ENCODE measurements around the gene NFATC2.

NFATC2 gene

DNA sequence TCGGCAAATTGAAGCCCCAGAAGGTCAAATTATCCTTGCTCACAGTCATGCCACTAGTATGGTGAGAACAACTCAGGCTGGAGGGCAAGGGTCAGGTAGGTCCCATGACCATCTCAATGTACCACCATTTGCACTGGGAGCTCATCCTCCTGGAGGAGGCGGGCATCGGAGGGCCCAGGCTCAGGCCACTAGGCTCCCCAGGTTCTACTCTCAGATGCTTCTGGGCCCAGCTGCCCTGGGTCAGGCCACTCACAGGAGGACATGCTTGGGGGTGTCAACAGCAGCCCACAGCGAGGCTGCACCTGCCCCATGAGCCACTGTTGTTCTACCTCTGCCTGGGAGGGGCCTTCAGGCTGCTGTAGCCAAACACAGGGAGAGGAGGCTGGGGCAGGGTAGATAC lies 39.1 kb downstream of the NFATC2 start:
- H3K27ac Mint-ChIP-seq (ENCODE audit: low read depth): peak overlapping the region; percentile 51
- ATAC-seq (replicated peaks; ENCODE audit: extremely low read depth, poor library complexity, severe bottlenecking): no peak
- peaks cover 29% of the 10 kb centered on the region for H3K36me3 Mint-ChIP-seq (ENCODE audit: insufficient read depth)

DNA sequence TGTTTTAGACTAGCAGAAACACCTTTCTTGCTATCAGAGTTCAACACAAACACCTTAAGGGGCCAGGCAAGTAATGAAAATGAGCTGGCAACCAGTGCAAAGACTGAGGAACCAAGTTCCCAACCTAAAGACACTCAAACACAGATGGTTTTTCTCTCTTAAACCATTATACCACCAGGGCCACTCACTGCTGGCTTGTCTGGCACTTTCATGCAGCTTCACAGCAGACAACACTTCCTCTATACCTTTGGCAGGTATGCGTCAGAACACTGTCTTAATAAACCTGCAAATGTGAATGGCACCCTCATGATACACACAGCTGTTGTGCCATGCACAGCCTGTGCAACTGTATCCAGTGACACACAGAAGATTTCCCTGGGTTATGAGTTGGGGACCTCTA lies 41.6 kb downstream of the NFATC2 start:
- H3K27me3 Mint-ChIP-seq: no peaks in the 10 kb centered on the region
- H3K36me3 Mint-ChIP-seq (ENCODE audit: insufficient read depth): peaks cover 31% of the 10 kb centered on the region
- peak overlapping the region; percentile 99 for H3K27ac Mint-ChIP-seq (ENCODE audit: low read depth)
- H3K9me3 Mint-ChIP-seq: no peaks in the 10 kb centered on the region
- peak; percentile 70 for ATAC-seq (replicated peaks; ENCODE audit: extremely low read depth, poor library complexity, severe bottlenecking)
- peak overlapping the region; percentile 47 for H3K4me3 Mint-ChIP-seq
- peaks cover 75% of the 10 kb centered on the region for H3K4me1 Mint-ChIP-seq
- peak in 1 of 2 donors; percentile 75 for DNase-seq (ENCODE audit: low spot score in 2 of 2)

More for the DNA sequence above, 39.1 kb downstream of the NFATC2 start:
- Mint-ChIP-seq H3K9me3 (no peaks in the 10 kb centered on the region), H3K27me3 (no peaks in the 10 kb centered on the region), H3K4me1 (peaks cover 68% of the 10 kb centered on the region), H3K4me3 (no peak overlapping the region)
- DNase-seq (ENCODE audit: low spot score in 2 of 2): no peak

DNA sequence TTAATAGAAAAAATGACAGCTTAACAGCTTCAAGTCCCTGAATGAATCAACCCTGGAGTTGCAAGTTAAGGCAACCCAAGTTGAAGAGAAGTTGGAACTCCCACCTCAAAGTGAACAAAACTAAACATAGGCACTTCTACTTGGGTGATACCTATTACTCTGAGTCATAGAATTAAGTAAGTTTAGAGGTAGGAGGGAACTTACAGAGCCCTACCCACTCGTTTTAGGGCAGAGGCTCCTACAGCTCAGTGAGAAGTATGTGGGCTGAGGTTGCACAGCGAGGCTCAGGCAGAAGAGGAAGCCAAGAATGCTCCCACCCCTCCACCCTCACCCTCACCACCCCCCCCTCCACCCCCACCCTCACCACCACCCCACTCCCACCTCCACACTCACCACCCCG lies 42.2 kb downstream of the NFATC2 start:
- Mint-ChIP-seq H3K4me3 (peak overlapping the region; percentile 47), H3K36me3 (ENCODE audit: insufficient read depth) (peaks cover 26% of the 10 kb centered on the region), H3K9me3 (no peaks in the 10 kb centered on the region), H3K27me3 (no peaks in the 10 kb centered on the region), H3K4me1 (peaks cover 81% of the 10 kb centered on the region), H3K27ac (ENCODE audit: low read depth) (peak overlapping the region; percentile 99)
- ATAC-seq (replicated peaks; ENCODE audit: extremely low read depth, poor library complexity, severe bottlenecking) (peak; percentile 86), DNase-seq (ENCODE audit: low spot score in 2 of 2) (peak in 1 of 2 donors; percentile 67)

DNA sequence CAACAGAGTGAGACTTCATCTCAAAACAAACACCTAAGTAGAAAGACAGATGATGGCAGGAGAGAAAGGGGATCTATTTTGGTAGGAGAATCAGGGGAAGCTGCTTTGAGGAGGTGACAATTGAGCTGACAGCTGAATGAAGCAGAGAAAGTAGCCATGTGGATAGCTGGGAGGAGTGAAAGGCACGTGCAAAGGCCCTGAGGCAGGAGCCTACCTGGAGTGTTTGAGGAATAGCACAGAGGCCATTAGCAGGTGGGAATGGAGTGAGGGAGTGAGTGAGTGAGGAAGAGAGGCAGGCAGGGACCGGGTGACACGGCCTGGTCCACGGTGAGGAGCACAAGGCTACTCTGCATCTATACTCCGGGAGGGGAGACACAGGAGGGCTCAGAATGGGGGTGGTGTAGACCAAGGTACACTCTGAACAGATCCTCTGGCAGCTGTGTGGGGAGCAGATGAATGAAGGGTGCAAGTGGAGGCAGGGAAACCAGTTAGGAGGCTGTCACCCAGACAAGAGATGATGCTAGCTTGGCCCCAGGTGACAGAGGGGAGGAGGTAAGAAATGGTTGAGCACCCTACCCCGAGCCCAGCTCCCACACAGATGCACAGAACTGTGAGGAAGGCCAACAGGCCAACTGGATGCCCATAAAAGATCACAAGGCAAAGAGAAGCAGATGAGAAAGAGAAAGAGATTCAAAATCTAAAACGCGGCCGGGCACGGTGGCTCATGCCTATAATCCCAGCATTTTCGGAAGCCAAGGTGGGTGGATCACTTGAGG lies 43.6 kb downstream of the NFATC2 start:
- ATAC-seq (replicated peaks; ENCODE audit: extremely low read depth, poor library complexity, severe bottlenecking) (no peak), DNase-seq (ENCODE audit: low spot score in 2 of 2) (no peak)
- Mint-ChIP-seq H3K36me3 (ENCODE audit: insufficient read depth) (peaks cover 27% of the 10 kb centered on the region), H3K27me3 (no peaks in the 10 kb centered on the region), H3K4me1 (peaks cover 95% of the 10 kb centered on the region), H3K27ac (ENCODE audit: low read depth) (peak overlapping the region; percentile 99), H3K4me3 (peak overlapping the region; percentile 71), H3K9me3 (no peaks in the 10 kb centered on the region)

DNA sequence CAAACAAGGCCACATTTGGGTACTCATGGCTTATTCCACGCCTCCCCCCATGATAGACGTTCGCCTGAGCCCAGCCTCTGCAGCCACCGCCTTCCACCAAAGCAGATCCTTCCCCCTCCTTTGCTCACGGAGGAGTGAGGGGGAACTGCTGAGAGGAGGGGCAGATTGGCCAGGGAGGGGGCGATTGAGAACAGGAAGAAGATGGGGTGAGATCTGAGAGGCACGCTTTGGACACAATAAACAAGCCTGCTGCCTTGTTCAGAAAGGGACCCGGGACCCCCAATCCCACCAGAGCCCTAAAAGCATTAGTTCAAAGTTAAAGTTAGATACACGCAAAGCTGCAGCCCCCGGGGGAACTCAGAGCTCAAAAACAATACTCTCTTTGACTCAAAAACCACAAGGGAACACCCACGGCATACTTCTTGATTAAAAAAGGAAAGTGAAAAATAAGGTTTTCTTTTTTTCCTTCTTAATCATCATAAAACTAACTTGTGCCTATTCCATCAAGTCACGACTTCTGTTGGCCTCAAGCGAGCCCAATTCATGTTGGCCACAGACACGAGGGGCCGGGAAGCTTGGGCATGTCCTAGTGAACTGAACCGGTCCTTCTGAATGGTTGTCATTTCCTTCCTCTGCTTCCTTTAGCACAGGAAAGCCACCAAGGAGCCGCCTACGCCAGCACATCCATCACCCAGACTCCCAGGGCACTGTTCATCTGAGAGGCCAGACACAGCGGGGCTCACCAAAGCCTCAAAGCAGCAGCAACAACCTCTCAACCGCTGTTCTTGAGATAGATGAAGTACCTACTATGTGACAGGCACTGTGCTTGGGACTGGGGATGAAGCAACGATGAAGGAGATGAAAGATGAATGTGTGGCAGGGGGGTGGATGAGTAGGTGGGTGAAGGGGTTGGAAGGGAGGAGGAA lies 44.7 kb downstream of the NFATC2 start:
- H3K4me3 Mint-ChIP-seq: peak overlapping the region; percentile 71
- ATAC-seq (replicated peaks; ENCODE audit: extremely low read depth, poor library complexity, severe bottlenecking): peak; percentile 21
- peak; percentile 41 to 57 for DNase-seq (ENCODE audit: low spot score in 2 of 2)
- H3K27me3 Mint-ChIP-seq: no peaks in the 10 kb centered on the region
- H3K9me3 Mint-ChIP-seq: no peaks in the 10 kb centered on the region
- peaks cover 25% of the 10 kb centered on the region for H3K36me3 Mint-ChIP-seq (ENCODE audit: insufficient read depth)
- peak overlapping the region; percentile 99 for H3K27ac Mint-ChIP-seq (ENCODE audit: low read depth)
- peaks cover 97% of the 10 kb centered on the region for H3K4me1 Mint-ChIP-seq

DNA sequence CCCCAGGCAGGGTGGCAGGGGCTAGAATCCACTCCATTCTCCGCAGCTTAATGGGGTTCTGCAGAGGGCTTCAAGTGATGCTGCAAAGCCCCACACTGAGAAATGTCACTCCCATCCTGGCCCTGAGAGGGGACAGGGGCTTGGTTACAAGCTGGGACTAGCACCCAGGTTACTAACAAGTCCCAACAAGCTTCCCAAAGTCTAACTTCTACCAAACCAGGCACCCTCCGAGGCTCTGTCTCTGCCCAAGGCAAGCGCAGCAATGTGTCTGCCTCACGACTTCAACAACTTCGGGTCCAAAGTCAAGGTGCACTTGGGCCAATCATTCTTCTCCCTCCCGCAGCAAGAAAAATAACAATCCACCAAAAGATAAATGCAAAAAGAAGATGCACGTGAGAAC lies 45.6 kb downstream of the NFATC2 start:
- Mint-ChIP-seq H3K36me3 (ENCODE audit: insufficient read depth) (peaks cover 30% of the 10 kb centered on the region), H3K27ac (ENCODE audit: low read depth) (peak overlapping the region; percentile 99), H3K4me3 (peak overlapping the region; percentile 71), H3K4me1 (peaks cover 97% of the 10 kb centered on the region), H3K9me3 (no peaks in the 10 kb centered on the region), H3K27me3 (no peaks in the 10 kb centered on the region)
- no peak for DNase-seq (ENCODE audit: low spot score in 2 of 2)
- no peak for ATAC-seq (replicated peaks; ENCODE audit: extremely low read depth, poor library complexity, severe bottlenecking)

DNA sequence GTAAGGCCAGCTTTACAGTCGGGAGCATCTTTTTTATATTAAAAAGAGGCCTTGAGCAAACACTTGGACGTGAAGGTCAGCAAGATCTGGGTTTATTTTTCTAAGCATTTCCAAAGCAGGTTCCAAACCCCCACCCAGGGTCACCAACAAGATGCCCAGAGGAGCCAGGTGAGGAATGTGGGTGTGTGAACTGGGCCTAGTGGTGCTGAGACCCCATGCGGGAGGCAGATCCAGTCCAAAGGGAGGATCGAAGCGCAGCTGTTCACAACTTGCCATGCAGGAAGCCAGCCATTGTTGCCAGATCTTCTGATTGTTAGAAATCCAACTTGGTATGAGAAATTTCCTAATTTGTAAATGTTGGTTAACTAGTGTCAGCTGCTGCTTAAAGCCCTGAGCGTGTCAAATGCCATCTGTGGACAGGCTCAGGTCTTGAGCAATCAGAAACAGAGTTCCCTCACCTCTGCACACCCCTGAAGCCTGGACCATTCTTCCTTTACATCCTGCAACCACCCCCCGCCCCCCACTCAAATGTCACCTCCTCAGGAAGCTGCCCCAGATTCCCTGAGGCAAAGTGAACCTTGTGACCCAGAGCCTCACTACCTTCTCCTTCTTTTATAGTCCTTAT lies 46.5 kb downstream of the NFATC2 start:
- Mint-ChIP-seq H3K27ac (ENCODE audit: low read depth) (peak overlapping the region; percentile 99), H3K27me3 (no peaks in the 10 kb centered on the region), H3K4me3 (peak overlapping the region; percentile 71), H3K36me3 (ENCODE audit: insufficient read depth) (peaks cover 36% of the 10 kb centered on the region), H3K9me3 (no peaks in the 10 kb centered on the region), H3K4me1 (peaks cover 95% of the 10 kb centered on the region)
- ATAC-seq (replicated peaks; ENCODE audit: extremely low read depth, poor library complexity, severe bottlenecking) (no peak), DNase-seq (ENCODE audit: low spot score in 2 of 2) (no peak)

DNA sequence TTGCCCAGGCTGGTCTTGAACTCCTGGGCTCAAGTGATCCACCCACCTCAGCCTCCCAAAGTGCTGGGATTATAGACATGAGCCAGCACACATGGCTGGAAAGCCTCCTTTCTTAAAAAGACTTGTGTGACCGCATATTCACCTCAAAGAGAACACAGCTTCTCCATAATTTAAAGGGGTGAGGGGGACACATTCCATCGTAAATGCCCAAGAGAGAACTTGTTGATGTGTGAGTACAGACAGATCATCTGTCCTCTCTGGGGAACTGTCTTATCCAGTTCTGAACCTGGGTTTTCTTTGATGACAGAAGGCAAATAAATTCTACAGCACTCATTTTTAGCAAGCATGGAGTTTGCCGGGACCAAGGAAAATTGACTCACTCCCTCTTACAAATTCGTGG lies 47.2 kb downstream of the NFATC2 start:
- H3K36me3 Mint-ChIP-seq (ENCODE audit: insufficient read depth): peaks cover 38% of the 10 kb centered on the region
- ATAC-seq (replicated peaks; ENCODE audit: extremely low read depth, poor library complexity, severe bottlenecking): no peak
- H3K27ac Mint-ChIP-seq (ENCODE audit: low read depth): peak overlapping the region; percentile 99

DNA sequence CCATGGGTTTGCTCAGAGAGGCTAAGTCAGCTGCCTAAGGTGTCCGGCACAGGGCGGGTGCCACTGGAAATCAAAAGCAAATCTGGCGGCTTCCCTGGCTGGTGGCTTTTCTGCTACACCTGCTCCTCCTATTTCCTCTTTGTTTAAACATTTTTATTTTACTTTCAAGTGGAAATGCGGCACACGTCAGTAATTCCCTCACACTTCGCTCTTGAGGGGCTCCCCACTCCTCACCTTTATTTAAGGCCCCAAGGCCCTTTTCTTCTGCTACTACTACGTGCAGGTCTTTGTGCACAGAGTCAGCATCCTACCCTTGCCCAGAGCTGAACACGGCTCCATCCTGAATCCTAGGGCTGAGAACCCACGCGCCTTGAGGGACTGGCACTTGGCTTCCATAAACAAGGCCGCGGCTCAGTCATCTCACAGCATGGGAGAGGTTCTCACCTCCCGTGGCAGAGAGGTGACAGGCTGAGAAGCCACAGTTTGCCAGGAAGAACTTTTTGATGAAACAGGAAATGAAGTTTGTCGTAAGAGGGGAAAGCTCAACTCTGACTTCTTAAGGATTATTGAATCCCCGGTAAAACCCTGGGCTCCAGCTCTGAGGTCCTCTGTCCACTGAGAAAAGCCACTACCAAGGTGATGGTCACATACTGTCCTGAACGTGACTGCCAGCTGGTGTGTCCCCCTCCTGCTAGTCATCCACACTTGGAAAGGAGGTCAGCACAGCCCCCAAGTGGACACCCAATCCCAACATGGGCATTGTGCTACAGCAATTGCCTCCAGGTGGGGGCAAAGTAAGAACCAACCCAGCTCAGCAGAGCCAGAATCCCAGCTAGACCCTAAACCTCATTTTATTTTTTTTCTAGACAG lies 48.0 kb downstream of the NFATC2 start:
- peak overlapping the region; percentile 99 for H3K27ac Mint-ChIP-seq (ENCODE audit: low read depth)
- peak overlapping the region; percentile 73 for H3K4me3 Mint-ChIP-seq
- ATAC-seq (replicated peaks; ENCODE audit: extremely low read depth, poor library complexity, severe bottlenecking) (peak; percentile 42), DNase-seq (ENCODE audit: low spot score in 2 of 2) (peak in 1 of 2 donors; percentile 59)
- H3K27me3 Mint-ChIP-seq: no peaks in the 10 kb centered on the region
- peaks cover 42% of the 10 kb centered on the region for H3K36me3 Mint-ChIP-seq (ENCODE audit: insufficient read depth)
- H3K9me3 Mint-ChIP-seq: no peaks in the 10 kb centered on the region
- H3K4me1 Mint-ChIP-seq: peaks cover 98% of the 10 kb centered on the region

More for the DNA sequence above, 47.2 kb downstream of the NFATC2 start:
- H3K27me3 Mint-ChIP-seq: no peaks in the 10 kb centered on the region
- no peaks in the 10 kb centered on the region for H3K9me3 Mint-ChIP-seq
- no peak for DNase-seq (ENCODE audit: low spot score in 2 of 2)
- H3K4me1 Mint-ChIP-seq: peaks cover 98% of the 10 kb centered on the region
- H3K4me3 Mint-ChIP-seq: peak overlapping the region; percentile 73

DNA sequence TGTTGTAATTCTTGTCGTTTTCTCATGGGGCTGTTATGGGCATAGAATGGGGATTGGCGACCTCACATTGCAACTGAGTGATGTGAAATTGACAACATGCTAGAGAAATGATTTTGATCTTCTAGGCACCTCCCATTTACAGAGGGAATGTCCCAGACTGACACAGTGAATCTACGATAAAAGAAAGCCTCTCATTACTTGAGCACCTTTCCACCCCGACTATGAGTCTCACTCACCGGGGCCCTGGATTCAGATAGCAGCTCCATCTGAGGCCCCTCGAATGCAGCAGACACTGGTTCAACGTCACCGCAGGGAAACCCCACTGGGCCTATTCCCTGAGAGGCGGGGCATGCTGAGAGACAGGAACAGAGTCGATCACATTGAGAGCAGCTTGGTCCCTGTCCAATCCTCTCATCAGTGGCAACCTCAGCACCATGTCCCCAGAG lies 49.1 kb downstream of the NFATC2 start:
- DNase-seq (ENCODE audit: low spot score in 2 of 2): peak in 1 of 2 donors; percentile 51
- ATAC-seq (replicated peaks; ENCODE audit: extremely low read depth, poor library complexity, severe bottlenecking): peak; percentile 40
- peaks cover 98% of the 10 kb centered on the region for H3K4me1 Mint-ChIP-seq

DNA sequence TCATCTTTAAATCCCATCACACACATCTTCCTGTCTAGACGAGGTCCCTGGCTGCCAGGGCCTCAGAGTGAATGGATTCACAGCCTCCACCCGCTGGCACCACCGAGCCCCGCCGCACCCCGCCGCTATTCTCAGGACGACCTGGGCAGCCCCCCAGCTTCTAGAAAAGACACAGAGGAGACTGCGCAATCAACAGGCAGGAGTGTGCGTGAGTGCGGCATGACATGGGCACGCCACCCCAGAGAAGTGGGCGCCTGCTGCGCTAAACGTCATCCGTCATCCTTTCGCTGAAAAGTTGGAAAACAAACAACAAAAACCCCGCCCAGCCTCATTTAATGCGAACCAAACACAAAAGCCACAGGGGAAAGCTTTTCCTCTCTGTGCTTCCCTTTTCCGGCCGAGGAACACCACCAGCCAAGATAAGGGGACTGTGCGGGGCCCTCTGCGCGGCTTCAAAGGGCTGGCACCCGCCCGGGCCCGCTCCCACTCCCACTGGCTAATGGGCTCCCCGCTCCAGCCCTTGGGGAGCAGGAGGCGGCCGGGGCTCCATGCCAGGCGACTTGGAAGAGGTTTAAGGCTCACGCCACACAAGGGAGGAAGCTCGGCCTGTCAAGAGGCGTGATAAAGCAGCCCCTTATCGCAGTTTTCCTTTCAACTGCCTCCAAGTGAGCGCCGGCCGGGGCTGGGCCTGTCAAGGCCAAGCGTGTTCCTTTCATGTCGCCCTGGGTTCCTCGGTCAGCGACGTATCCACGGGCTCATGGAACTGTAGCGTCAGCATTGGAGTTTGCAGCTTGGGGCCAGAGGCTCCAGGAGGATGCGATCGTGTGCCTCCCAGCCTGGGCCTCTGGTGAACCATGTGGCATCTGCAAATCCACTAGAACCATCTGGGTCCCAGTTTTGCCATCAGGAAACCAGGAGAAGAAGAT lies 50.1 kb downstream of the NFATC2 start:
- Mint-ChIP-seq H3K9me3 (no peaks in the 10 kb centered on the region), H3K27me3 (no peaks in the 10 kb centered on the region), H3K4me3 (peak overlapping the region; percentile 73), H3K4me1 (peaks cover 95% of the 10 kb centered on the region), H3K36me3 (ENCODE audit: insufficient read depth) (peaks cover 49% of the 10 kb centered on the region), H3K27ac (ENCODE audit: low read depth) (peak overlapping the region; percentile 99)
- ATAC-seq (replicated peaks; ENCODE audit: extremely low read depth, poor library complexity, severe bottlenecking) (no peak), DNase-seq (ENCODE audit: low spot score in 2 of 2) (no peak)

More for the DNA sequence above, 49.1 kb downstream of the NFATC2 start:
- H3K36me3 Mint-ChIP-seq (ENCODE audit: insufficient read depth): peaks cover 49% of the 10 kb centered on the region
- H3K27ac Mint-ChIP-seq (ENCODE audit: low read depth): peak overlapping the region; percentile 99
- no peaks in the 10 kb centered on the region for H3K9me3 Mint-ChIP-seq
- peak overlapping the region; percentile 73 for H3K4me3 Mint-ChIP-seq
- H3K27me3 Mint-ChIP-seq: no peaks in the 10 kb centered on the region
